Fibroblast of lung (primary cell): ENCODE data around the gene LGSN.

Experiments
- EZH2 ChIP-seq: IDR thresholded peaks from 2 replicates; pipeline ENCODE4 v1.5.1; 2012; ENCODE audit warnings: low read length, control low read depth, mild to moderate bottlenecking; ENCODE audit errors: missing control alignments
- TF ChIP-seq, protein P1 (sequence below), 2 donors: IDR thresholded peaks in 1 of 2; conservative IDR thresholded peaks in 1 of 2; 1 replicate in 1 of 2; 2 replicates in 1 of 2; pipeline ENCODE4 v1.5.1; 2011 to 2012; ENCODE audit warnings: low read length in 2 of 2, control low read depth in 1 of 2, inconsistent platforms in 1 of 2, low read depth in 1 of 2, mild to moderate bottlenecking in 1 of 2

DNA sequence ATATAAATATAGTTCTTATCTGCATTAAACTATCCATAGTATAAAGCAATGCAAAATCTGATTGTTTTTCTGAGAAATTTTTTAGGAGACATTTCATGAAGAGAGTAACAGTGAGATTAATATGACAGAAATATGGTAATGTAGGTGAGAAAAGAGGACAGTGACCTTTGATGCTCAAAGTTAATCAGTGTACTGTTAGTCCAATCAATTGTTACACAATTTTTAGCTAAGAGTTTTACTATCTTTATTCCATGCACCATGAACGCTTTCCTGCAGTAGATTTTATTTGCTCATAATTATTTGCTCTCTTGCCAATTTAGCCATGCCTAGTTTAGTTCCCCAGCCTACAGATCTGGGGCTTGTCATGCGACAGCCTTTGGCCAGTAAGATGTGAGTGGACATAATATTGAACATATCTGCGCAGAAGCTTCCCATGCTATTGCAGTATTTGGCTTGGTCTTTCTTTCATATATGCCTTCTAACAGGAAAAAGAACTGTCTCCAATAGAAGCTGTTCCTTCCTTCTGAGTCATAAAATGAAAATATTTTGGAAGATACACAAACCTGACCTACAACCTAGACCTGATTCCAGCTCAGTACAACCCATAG is 69.8 kb downstream of the LGSN start:
- TF ChIP-seq, protein P1, sequence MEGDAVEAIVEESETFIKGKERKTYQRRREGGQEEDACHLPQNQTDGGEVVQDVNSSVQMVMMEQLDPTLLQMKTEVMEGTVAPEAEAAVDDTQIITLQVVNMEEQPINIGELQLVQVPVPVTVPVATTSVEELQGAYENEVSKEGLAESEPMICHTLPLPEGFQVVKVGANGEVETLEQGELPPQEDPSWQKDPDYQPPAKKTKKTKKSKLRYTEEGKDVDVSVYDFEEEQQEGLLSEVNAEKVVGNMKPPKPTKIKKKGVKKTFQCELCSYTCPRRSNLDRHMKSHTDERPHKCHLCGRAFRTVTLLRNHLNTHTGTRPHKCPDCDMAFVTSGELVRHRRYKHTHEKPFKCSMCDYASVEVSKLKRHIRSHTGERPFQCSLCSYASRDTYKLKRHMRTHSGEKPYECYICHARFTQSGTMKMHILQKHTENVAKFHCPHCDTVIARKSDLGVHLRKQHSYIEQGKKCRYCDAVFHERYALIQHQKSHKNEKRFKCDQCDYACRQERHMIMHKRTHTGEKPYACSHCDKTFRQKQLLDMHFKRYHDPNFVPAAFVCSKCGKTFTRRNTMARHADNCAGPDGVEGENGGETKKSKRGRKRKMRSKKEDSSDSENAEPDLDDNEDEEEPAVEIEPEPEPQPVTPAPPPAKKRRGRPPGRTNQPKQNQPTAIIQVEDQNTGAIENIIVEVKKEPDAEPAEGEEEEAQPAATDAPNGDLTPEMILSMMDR (conservative IDR thresholded peaks at IDR 0.05 in 1 of 2, IDR thresholded peaks at IDR 0.05 in 1 of 2; ENCODE audit: low read depth in 1 of 2, low read length in 2 of 2) = no peak
- no peak for TF ChIP-seq EZH2
